ENCODE measurements around the gene SUSD1. TPM values are rescaled to one million over a fixed set of nuclear protein-coding genes. Genes with fewer than 3 reads are reported as not detected.

The SUSD1 gene
- total and polyA plus RNA-seq, 2 donors: 7.5 to 19.9 TPM

DNA sequence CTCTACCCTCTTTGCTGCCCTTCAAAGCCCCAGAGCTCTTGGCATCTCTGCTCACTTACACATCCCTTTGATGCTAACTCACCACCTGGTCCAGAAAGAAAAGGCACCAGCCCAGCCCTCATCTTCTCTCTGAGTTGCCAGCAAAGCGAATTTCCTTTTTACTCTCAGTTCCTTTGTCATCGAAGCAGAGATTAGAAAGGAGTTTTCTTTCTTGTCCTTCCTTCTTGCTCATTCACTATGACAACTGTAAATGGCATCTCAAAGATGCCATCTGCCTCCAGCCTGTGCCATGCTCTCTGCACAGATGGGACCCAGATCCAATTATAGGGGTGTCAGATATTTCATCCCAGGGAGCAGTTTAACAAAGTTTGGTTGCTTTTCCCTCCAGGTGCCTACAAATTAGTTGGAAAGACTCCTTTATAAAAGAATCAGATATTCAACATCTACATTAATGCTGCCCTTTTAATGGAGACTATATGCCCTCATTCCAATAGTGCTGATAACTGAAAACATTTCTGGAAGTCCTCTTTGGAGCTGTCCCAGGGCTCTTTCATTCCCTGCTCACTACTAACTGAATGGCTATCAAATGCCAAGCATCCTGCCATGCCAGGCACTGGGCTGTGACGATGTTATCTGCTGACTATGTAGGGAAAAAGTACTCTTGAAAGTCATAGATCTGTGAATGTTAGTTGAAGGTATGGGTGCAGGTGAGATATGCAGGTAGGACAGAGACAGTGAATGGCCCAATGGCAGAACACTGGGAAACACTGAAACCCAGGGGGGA is 58.9 kb downstream of the SUSD1 start:
- 92% methylated on average over 3 of the region's 3 CpGs for WGBS

DNA sequence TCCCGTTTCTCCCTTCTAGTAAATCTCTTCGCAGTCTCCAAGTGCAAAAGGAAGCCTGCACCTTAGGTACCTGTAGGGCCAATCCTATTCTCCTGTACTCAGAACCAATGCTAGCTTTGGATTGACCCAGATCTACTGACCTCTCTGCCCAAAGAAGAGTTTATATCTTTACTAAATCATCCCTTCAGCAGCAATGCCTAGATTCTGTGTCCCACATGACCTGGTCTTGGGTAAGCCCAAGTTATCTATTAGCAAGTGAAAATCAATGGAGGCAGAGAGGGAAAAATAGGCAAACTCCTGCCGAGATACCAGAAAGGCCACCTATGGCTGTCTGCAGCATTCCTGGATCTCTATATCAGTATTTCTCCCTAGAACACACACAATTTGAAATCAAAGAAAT is 60.0 kb downstream of the SUSD1 start:
- H3K36me3 ChIP-seq (ENCODE audit: insufficient read depth): no peaks in the 10 kb centered on the region
- no peak overlapping the region for H3K27ac ChIP-seq (ENCODE audit: low read depth)
- DNase-seq (ENCODE audit: extremely low spot score): no peak
- WGBS: 97% methylated on average over 3 of the region's 3 CpGs
- no peaks in the 10 kb centered on the region for H3K4me1 ChIP-seq (ENCODE audit: insufficient read depth)
- H3K4me3 ChIP-seq (ENCODE audit: low read depth, low read length): no peak overlapping the region

More for the DNA sequence above, 58.9 kb downstream of the SUSD1 start:
- Histone ChIP-seq H3K4me1 (ENCODE audit: insufficient read depth) (no peaks in the 10 kb centered on the region), H3K36me3 (ENCODE audit: insufficient read depth) (no peaks in the 10 kb centered on the region), H3K4me3 (ENCODE audit: low read depth, low read length) (no peak overlapping the region), H3K27ac (ENCODE audit: low read depth) (no peak overlapping the region)
- no peak for DNase-seq (ENCODE audit: extremely low spot score)

DNA sequence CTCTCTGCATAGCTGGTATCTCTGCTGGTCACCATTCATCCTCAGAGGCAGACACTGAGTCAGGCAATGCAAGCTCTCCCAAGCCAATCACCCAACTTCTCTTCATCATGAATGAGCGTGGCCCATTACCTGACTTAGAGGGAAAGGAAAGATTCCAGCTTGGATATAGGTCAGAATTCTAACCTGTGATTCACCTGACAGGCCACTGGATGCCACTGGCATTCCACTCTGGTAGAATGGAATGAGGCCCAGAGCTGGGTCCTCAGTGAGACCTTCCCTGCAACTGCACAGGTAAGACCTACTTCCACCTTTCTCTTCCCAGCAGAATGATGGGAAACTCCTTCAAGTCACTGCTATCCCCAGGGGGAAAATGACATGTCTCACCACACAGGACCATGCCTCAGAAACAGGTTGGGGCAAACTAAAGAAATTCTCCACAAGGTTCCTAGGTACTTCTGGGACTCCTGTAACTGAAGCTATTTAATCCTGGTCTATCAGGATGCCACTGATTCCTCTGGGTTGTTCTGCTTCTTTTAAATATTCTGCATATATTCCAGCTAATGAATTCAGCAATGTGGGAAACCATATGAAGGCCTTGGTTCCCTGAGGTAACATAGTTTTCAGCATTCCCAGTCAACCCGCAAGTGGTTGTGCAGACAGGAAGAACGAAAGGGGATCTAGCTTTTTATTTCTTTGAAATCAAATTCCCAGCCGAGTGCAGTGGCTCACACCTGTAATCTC is 62.0 kb downstream of the SUSD1 start:
- WGBS: 94% methylated on average over 4 of the region's 4 CpGs
- Histone ChIP-seq H3K27ac (ENCODE audit: low read depth) (no peak overlapping the region), H3K4me1 (ENCODE audit: insufficient read depth) (no peaks in the 10 kb centered on the region), H3K4me3 (ENCODE audit: low read depth, low read length) (no peak overlapping the region), H3K36me3 (ENCODE audit: insufficient read depth) (no peaks in the 10 kb centered on the region)
- DNase-seq (ENCODE audit: extremely low spot score): no peak

DNA sequence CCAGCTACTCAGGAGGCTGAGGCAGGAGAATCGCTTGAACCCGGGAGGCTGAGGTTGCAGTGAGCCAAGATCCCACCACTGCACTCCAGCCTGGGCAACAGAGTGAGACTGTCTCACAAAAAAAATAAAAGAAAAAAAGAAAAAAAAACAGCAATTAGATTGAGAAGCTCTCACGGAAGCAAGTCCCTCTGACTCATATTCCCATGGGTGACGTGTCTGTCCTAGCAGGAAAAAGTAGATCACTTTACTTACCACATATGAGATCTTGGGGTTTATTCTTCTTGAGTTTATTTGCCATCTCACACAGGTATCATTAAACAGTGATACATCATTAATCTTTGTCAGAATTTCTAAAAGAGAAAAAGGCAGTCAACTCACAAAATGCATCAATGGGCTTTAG is 62.6 kb downstream of the SUSD1 start:
- DNase-seq (ENCODE audit: extremely low spot score): no peak
- WGBS: 80% methylated on average over 4 of the region's 4 CpGs
- Histone ChIP-seq H3K27ac (ENCODE audit: low read depth) (no peak overlapping the region), H3K36me3 (ENCODE audit: insufficient read depth) (no peaks in the 10 kb centered on the region), H3K4me1 (ENCODE audit: insufficient read depth) (no peaks in the 10 kb centered on the region), H3K4me3 (ENCODE audit: low read depth, low read length) (no peak overlapping the region)

DNA sequence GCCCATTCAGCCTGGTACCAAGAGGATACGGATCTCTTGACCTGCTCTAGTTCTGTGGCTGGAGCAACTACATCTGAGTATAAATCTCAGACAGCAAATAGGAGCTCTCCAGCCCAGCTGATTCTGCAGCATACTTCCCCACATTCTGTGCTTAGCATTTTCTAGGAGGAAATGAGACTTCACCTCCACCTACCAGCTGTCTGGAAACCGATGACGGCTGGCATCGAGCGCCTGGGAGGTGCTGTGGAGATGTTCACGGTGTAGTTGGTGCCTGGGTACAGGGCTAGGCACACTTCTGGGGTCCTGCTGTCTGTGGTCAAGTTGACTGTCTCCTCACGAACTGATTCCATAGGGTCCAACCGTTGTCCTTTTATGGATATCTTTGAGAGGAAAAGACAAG is 63.6 kb downstream of the SUSD1 start:
- no peak for DNase-seq (ENCODE audit: extremely low spot score)

DNA sequence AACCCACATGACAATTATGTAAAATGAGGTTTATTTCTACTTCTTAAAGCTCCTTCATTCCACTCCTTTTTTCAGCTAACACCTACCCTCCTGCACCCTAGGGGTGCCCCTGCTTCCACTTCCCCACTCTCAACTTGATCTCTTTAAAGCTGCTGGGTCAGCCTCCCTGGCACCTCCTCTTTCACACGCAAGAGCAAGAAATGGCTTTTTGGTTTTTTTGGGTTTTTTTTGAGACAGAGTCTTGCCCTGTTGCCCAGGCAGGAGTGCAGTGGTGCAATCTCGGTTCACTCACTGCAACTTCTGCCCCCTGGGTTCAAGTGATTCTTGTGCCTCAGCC is 64.4 kb downstream of the SUSD1 start:
- no peak for DNase-seq (ENCODE audit: extremely low spot score)
- H3K36me3 ChIP-seq (ENCODE audit: insufficient read depth): no peaks in the 10 kb centered on the region
- no peak overlapping the region for H3K27ac ChIP-seq (ENCODE audit: low read depth)
- H3K4me3 ChIP-seq (ENCODE audit: low read depth, low read length): no peak overlapping the region
- H3K4me1 ChIP-seq (ENCODE audit: insufficient read depth): no peaks in the 10 kb centered on the region
- 85% methylated on average over 2 of the region's 2 CpGs for WGBS

More for the DNA sequence above, 63.6 kb downstream of the SUSD1 start:
- Histone ChIP-seq H3K27ac (ENCODE audit: low read depth) (no peak overlapping the region), H3K36me3 (ENCODE audit: insufficient read depth) (no peaks in the 10 kb centered on the region), H3K4me3 (ENCODE audit: low read depth, low read length) (no peak overlapping the region), H3K4me1 (ENCODE audit: insufficient read depth) (no peaks in the 10 kb centered on the region)
- 87% methylated on average over 8 of the region's 8 CpGs for WGBS

DNA sequence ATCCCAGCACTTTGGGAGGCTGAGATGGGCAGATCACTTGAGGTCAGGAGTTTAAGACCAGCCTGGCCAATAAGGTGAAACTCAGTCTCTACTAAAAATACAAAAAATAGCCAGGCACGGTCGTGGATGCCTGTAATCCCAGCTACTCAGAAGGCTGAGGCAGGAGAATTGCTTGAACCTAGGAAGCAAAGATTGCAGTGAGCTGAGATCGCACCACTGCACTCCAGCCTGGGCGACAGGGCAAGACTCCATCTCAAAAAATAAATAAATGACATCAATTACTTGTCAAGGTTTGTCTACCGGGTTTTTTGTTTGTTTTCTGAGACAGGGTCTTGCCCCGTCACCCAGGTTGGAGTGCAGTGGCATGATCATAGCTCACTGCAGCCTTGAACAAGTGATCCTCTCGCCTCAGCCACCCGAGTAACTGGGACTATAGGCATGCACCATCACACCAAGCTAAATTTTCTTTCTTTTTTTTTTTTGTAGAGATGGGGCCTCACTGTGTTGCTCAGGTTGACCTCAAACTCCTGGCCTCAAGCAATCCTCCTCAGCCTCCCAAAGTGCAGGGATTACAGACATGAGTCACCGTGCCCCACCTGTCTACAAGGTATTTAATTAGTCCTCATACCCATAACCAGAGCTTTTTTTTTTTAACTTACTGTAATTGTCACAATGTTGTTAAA is 64.9 kb downstream of the SUSD1 start:
- peaks cover 2% of the 10 kb centered on the region for H3K36me3 ChIP-seq (ENCODE audit: insufficient read depth)
- 71% methylated on average over 9 of the region's 9 CpGs for WGBS
- DNase-seq (ENCODE audit: extremely low spot score): no peak
- H3K4me1 ChIP-seq (ENCODE audit: insufficient read depth): no peaks in the 10 kb centered on the region
- H3K4me3 ChIP-seq (ENCODE audit: low read depth, low read length): no peak overlapping the region
- no peak overlapping the region for H3K27ac ChIP-seq (ENCODE audit: low read depth)

DNA sequence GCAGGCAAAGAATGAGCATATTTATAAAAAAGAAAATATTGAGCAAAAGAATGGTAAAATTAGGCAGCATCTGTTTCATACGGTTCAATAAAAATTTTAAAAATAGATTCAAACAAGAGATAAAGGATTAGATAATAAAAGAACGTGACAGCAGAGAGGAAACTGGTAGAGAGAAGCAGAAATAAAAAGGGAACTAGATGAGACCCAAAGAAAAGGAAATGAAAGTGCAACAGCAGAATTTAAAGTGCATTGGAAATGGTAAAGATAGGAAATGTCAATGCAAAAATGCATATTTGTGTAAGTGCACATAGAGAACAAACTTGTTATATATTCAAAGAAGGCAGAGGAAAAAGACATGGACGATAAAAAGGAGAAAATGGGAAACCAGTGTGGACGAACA is 70.2 kb downstream of the SUSD1 start:
- 70% methylated on average over 4 of the region's 4 CpGs for WGBS
- no peak for DNase-seq (ENCODE audit: extremely low spot score)
- Histone ChIP-seq H3K4me1 (ENCODE audit: insufficient read depth) (no peaks in the 10 kb centered on the region), H3K4me3 (ENCODE audit: low read depth, low read length) (no peak overlapping the region), H3K36me3 (ENCODE audit: insufficient read depth) (peaks cover 2% of the 10 kb centered on the region), H3K27ac (ENCODE audit: low read depth) (no peak overlapping the region)

DNA sequence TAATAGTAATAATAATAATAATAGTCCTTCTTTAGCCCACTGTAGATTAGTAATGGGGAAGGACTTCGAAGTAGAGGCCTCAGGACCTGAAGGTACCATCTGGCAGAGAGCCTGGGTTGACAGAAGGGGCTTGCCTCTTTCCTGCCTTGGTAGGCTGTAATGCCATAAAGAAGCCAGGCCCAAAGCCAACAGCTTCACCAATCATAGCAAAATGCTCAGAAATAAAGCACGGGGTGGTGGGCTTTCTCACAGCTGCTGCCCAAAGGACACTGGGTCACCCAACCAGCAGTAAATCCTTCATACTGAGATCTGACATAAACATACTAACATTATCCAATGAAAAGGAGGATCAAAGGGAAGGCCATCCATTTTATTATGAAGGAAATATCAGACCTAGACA is 70.7 kb downstream of the SUSD1 start:
- DNase-seq (ENCODE audit: extremely low spot score): no peak
- Histone ChIP-seq H3K4me3 (ENCODE audit: low read depth, low read length) (no peak overlapping the region), H3K4me1 (ENCODE audit: insufficient read depth) (no peaks in the 10 kb centered on the region), H3K27ac (ENCODE audit: low read depth) (no peak overlapping the region), H3K36me3 (ENCODE audit: insufficient read depth) (peaks cover 2% of the 10 kb centered on the region)
- WGBS: 81% methylated on average over 2 of the region's 2 CpGs

DNA sequence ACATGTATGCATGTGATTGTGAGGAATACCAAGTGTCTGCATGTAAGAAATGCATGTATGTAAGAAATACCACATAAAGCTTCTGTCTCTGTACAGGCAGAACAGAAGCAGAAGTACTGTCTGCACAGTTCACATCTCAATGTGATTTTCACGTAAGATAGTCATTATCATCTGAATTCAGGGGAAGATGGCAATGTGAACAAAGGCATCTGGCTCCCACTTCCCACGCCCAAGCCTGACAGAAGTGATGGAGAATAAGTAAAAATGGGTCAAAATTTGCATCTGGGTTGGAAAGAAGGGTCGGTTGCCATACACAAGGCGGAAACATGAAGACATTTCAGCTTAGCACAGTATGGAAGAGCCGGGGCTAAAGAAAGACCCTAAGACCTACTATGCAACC is 71.7 kb downstream of the SUSD1 start:
- Histone ChIP-seq H3K27ac (ENCODE audit: low read depth) (no peak overlapping the region), H3K36me3 (ENCODE audit: insufficient read depth) (peaks cover 2% of the 10 kb centered on the region), H3K4me1 (ENCODE audit: insufficient read depth) (no peaks in the 10 kb centered on the region), H3K4me3 (ENCODE audit: low read depth, low read length) (no peak overlapping the region)
- 94% methylated on average over 5 of the region's 5 CpGs for WGBS
- no peak for DNase-seq (ENCODE audit: extremely low spot score)

DNA sequence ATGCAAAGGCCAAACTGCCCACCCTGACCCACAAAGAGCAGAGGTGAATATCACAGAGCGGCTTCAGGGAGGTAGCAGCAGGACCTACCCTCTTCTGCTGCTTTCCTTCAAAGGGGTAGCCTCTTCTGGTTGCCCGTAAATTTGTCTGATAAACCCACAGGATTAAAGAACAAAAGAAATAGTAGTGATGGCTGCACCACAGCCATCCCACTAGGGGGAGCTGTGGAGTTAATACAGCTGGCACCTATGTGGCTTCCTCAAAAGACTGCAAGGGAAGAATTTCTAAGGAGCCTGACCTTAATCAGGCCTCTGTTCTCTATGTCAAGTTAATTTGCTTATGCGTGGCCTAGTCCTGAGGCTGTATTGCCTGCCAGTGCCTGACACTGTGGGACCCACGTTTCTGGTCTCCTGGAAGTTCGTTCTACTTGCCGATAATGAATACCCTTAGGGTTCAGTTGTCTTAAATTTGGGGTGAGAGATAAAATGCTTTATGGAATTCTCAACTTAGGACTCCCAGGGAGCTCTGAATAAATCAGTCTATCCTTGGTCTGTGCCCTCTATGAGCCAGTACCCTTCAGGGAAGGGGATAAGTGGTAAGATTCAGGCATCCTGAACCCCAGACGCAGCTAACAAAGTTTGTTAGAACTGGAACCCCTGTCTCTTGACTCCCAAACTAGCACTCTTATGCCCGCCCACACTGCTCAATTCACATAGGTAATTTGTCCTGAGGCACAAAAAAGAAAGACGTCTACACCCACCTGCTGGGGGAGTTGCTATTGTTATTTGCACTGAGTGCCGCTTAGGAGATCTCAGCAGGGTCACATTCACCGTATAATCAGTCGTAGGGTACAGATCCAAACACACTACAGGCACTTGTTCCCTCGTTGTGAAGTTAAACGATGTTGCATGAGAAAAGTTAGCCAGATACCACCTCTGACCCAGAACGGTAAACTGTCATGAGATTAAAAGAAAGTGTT is 77.1 kb downstream of the SUSD1 start:
- WGBS: 72% methylated on average over 15 of the region's 15 CpGs
- DNase-seq (ENCODE audit: extremely low spot score): no peak

DNA sequence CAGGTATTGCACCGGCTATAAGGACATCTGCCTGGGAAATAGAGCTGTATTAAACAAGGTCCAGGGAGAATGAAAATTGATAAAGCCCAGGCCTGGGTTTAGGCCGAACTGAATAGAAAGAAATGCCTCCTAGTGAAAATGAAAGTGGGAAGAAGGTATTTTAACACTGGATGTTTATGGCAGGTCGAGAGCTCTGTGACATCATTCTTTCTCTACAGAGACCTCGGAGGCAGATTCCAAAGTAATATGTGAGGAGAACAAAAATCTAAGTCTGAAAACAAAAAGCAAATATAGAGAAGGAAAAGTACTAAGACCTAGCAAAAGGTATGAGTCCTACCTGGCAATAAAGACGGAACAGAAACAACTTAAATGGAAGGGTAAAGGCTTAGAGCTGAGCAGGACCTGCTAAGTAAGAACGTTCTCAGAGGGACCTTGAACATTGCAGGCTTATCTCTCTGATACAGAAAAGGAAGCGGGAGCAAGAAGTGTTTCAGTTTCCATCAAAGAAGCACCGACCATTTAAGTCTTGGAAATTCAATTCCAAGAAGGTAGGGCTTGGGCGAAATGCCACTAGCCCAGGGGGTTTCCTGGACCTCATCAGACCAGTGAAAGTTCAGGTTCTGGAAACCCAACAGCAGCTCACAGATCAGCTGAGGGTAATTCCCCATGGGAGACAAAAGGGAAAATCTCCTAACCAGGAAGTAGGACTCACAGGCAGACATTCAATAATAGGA is 80.0 kb downstream of the SUSD1 start:
- DNase-seq (ENCODE audit: extremely low spot score): no peak
- 84% methylated on average over 9 of the region's 9 CpGs for whole genome bisulfite sequencing
- H3K27ac ChIP-seq (ENCODE audit: low read depth): no peak overlapping the region
- no peak overlapping the region for H3K4me3 ChIP-seq (ENCODE audit: low read depth, low read length)
- no peaks in the 10 kb centered on the region for H3K36me3 ChIP-seq (ENCODE audit: insufficient read depth)
- H3K4me1 ChIP-seq (ENCODE audit: insufficient read depth): no peaks in the 10 kb centered on the region

More for the DNA sequence above, 77.1 kb downstream of the SUSD1 start:
- no peaks in the 10 kb centered on the region for H3K4me1 ChIP-seq (ENCODE audit: insufficient read depth)
- no peaks in the 10 kb centered on the region for H3K36me3 ChIP-seq (ENCODE audit: insufficient read depth)
- no peak overlapping the region for H3K27ac ChIP-seq (ENCODE audit: low read depth)
- H3K4me3 ChIP-seq (ENCODE audit: low read depth, low read length): no peak overlapping the region
